Measurements from ENCODE around the gene PEX16.

The PEX16 gene

GRCh38 chr11:45871638-45872037, 46.0 kb downstream of the PEX16 start:
- DNase-seq = no peak

- no peak for DNase-seq
Measured at GRCh38 chr11:45870706-45871105, 47.0 kb downstream of the PEX16 start.

DNA sequence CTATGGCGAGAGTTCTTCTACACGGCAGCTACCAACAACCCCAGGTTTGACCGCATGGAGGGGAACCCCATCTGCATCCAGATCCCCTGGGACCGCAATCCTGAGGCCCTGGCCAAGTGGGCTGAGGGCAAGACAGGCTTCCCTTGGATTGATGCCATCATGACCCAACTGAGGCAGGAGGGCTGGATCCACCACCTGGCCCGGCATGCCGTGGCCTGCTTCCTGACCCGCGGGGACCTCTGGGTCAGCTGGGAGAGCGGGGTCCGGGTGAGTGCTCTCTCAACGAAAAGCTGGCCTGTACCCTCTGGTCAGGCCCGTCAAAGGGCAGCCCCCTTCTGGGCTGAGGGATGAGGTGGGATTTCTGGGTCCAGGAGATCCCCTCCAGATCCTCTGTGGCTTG, 48.1 kb downstream of the PEX16 start:
- no peak for DNase-seq

DNA sequence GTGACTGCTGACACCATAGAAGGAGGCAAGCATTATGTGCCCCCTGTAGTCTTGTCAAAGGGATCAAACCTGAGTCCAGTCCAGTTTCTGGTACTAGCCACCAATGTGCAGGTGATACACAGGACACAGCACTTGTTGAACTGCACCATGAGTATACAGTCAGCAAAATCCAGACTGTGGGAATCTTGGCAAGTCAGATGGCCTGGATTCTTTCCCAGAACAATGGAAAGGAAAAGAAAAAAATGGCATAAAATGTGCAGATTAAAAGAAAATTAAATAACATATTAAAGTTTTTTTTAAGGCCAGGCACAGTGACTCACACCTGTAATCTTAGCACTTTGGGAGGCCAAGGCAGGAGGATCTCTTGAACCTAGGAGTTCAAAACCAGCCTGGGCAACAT, 53.6 kb downstream of the PEX16 start:
- no peak for DNase-seq

DNA sequence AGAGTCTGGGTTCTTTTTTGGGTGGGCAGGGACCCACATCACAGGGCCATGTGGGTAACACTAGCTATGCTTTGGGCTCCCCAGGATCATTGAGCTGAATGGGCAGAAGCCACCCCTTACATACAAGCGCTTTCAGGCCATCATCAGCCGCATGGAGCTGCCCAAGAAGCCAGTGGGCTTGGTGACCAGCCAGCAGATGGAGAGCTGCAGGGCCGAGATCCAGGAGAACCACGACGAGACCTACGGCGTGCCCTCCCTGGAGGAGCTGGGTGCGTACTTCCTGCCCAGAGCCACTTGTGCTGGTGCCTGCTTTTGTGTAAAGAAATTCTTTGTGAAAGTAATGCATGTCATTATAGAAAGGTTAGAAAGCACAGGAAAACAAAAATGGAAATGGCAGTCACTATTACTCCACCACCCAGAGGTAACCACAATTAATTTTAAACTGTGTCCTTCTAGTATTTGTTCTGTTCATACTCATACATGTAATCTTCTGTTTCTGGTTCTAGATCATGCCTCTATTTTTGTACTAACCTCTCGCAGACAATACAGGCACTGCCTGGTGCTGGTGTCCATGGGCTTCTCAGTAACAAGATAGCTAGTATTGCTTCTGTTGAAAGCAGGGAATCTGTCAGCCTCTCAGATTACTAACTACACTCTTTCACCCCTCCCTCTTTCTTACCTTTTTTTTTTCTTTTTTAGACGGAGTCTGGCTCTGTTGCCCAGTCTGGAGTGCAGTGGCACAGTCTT, 56.7 kb downstream of the PEX16 start:
- DNase-seq = no peak

DNA sequence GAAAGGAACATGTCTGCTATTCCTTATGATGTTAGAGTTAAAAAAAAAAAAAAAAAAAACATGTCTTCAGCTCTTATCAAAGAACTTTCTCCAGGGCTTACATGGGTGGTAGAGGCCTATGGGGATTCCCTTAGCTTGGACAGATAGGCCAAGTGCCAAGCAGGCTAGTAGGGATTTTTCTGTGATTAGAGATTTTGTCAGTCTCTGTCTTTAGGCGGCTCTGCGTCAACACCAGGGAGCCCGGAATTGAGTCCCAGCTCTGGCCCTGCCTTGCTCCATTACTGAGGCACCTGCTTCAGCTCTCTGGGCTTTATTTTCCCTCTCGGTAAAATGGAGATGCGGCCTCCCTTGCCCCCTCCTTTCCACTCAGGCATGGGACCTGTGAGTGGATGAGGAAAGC, 57.3 kb downstream of the PEX16 start:
- no peak for DNase-seq

Measured in NCI-H1694 (cell line).